Prostate gland (tissue), 2 donors: Measurements from ENCODE around the gene PAM16. TPM values are rescaled to one million over a fixed set of nuclear protein-coding genes. Genes with fewer than 3 reads are reported as not detected.

ENCODE experiments used
- DNase-seq: peaks from one replicate; pipeline ENCODE4 v3.0.0-alpha.2; 2019; ENCODE audit warnings: low spot score
- H3K27ac ChIP-seq, 2 donors: fragments of 200-600 bp; sonication (generic); 2 replicates each; pipeline ENCODE4 v1.5.1; 2017 to 2019
- H3K27me3 ChIP-seq: fragments of 200-600 bp; sonication (generic); replicated peaks from 2 replicates; pipeline ENCODE4 v1.5.1; 2019; ENCODE audit not compliant: insufficient read depth
- H3K36me3 ChIP-seq, 2 donors: fragments of 200-600 bp; sonication (generic); 1 replicate in 1 of 2; 2 replicates in 1 of 2; pipeline versions ENCODE4 v1.5.1 to v1.8.1; 2017 to 2019
- H3K4me1 ChIP-seq: fragments of 200-600 bp; sonication (generic); replicated peaks from 2 replicates; pipeline ENCODE4 v1.5.1; 2019
- H3K4me3 ChIP-seq, 2 donors: fragments of 200-600 bp; sonication (generic); 2 replicates each; pipeline ENCODE4 v1.5.1; 2017 to 2019
- H3K9me3 ChIP-seq: fragments of 200-600 bp; sonication (generic); 2 replicates; pipeline ENCODE4 v1.5.1; 2017
- POLR2A ChIP-seq: fragments of 450-650 bp; IDR thresholded peaks from one replicate; pipeline ENCODE4 v1.6.1; 2016; ENCODE audit warnings: antibody characterized with exemption, mild to moderate bottlenecking
- POLR2AphosphoS5 ChIP-seq: sonication (generic); formaldehyde crosslinking; IDR thresholded peaks from one replicate; pipeline ENCODE4 v1.6.1; 2017; ENCODE audit warnings: antibody characterized with exemption
- WGBS: methylation state at CpG from one replicate; pipeline ENCODE4 v1.1.5; 2018; 5-methylcytosine and 5-hydroxymethylcytosine counted together
- intact Hi-C: fragments of 100-400 bp; cut with DNase I; formaldehyde crosslinking; loops from one replicate; pipeline ENCODE4 v1.14.2; 2022
- total RNA-seq, 2 donors: library from RNA; depleted of rRNA; stranded (reverse); fragments of >200 nt; gene quantifications; one replicate each; pipeline ENCODE4 v1.1.0, GENCODE V29; 2016
- TF ChIP-seq, protein P1 (sequence below), 4 experiments: fragments of 200-600 bp in 2 of 4; fragments of 450-650 bp in 2 of 4; sonication (generic) in 2 of 4; IDR thresholded peaks; 1 replicate in 3 of 4; 2 replicates in 1 of 4; pipeline ENCODE4 v1.5.1; 2016 to 2019; ENCODE audit warnings: antibody characterized with exemption in 4 of 4, mild to moderate bottlenecking in 2 of 4, moderate library complexity in 2 of 4

Gene PAM16
- total RNA-seq, 2 donors from 2014 or later = 28.6 to 100 TPM

DNA sequence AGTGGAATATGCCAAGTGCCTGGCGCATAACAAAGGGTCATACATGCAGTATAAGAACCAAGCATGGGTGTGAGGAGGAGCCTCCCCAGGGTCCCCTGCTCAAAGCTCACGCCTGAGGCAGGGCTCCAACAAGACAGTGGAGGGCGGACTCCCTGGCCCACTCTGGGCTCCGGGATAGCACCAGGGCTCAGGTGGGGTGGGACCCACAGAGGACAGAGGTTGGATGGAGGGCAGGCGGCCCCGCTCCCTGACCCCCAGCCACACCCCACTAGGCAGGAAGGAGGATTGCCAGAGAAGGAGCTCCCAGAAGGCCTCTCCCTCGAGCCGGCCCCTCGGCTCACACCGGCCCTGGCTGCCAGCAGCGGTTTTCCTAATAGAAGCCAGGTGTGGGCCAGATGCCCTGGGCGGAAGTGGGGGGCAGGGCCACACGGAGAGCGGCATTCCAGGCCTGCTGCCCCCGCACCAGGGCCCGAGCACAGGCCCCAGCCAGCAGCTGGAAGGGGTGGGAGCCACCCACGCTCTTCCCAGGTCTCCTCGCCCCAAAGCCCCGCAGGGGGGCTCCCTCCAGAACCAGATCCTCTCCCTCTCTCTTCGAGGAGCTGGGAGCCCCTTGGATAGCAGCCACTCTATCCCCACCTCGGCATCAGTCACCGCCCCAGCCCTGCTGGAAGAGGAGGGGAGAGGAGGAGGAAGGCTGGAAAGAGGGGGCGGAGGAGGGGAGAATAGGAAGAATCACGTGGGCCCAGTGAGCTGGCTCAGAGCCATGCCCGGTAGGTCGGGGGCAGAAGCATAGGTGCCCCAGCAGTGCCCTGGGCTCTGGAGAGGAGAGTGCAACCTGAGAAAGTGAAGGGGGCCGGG is 41.5 kb upstream of the PAM16 start:
- 29% methylated on average over 23 of the region's 27 CpGs for WGBS
- H3K4me1 ChIP-seq = no peaks in the 10 kb centered on the region
- no peak for DNase-seq

DNA sequence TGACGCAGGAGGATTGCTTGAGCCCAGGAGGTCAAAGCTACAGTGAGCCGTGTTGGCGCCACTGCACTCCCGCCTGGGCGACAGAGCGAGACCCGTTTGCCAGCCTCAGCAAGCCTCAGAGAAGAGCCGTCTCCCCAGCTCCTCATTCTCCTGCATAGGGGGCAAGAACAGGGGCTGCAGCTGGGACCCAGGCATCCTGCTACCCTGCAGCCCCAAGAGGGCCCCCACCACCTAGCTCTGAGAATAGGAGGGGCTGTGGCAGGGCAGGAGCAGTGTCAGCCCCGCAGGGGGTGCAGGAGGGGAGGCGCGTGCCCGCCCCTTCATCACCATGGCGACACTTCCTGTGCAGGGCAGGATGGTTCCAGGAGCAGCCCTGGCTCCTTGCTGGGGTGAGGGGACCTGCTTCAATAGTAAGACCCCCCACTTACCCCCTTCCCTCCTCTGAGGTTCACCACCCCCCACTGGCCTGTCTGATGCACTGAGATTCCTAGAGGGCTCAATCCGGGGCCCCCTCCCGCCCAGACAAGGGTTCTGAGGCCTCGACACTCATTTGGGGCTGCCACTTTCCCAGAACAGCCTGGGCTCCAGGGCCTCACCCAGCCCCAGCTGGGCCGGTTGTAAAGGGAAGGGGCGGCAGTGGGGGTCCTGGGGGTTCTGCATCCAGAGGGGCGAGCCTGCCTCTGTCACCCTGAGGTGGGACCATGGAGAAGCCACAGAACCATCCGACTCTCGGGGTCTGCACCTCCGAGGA is 40.7 kb upstream of the PAM16 start:
- intact Hi-C loops = no loop called here
- WGBS = 81% methylated on average over 22 of the region's 22 CpGs
- Histone ChIP-seq H3K36me3 (no peaks in the 10 kb centered on the region), H3K9me3 (no peaks in the 10 kb centered on the region), H3K27me3 (no peaks in the 10 kb centered on the region), H3K4me3 (no peak overlapping the region), H3K4me1 (no peaks in the 10 kb centered on the region), H3K27ac (peak overlapping the region in 1 of 2 donors; percentile 50)
- no peak for TF ChIP-seq POLR2A
- TF ChIP-seq, protein P1, sequence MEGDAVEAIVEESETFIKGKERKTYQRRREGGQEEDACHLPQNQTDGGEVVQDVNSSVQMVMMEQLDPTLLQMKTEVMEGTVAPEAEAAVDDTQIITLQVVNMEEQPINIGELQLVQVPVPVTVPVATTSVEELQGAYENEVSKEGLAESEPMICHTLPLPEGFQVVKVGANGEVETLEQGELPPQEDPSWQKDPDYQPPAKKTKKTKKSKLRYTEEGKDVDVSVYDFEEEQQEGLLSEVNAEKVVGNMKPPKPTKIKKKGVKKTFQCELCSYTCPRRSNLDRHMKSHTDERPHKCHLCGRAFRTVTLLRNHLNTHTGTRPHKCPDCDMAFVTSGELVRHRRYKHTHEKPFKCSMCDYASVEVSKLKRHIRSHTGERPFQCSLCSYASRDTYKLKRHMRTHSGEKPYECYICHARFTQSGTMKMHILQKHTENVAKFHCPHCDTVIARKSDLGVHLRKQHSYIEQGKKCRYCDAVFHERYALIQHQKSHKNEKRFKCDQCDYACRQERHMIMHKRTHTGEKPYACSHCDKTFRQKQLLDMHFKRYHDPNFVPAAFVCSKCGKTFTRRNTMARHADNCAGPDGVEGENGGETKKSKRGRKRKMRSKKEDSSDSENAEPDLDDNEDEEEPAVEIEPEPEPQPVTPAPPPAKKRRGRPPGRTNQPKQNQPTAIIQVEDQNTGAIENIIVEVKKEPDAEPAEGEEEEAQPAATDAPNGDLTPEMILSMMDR (IDR thresholded peaks at IDR 0.05) = no peak
- TF ChIP-seq POLR2AphosphoS5 = no peak
- no peak for DNase-seq

More for the DNA sequence above, 41.5 kb upstream of the PAM16 start:
- Histone ChIP-seq H3K27me3 (no peaks in the 10 kb centered on the region), H3K4me3 (no peak overlapping the region), H3K36me3 (no peaks in the 10 kb centered on the region), H3K9me3 (no peaks in the 10 kb centered on the region), H3K27ac (peak overlapping the region; percentile 50 to 67)
- TF ChIP-seq, protein P1 (IDR thresholded peaks at IDR 0.05) = peak in 1 of 4 experiments; percentile 19
- TF ChIP-seq POLR2A = no peak
- TF ChIP-seq POLR2AphosphoS5 = peak; percentile 33
- intact Hi-C loops = no loop called here

DNA sequence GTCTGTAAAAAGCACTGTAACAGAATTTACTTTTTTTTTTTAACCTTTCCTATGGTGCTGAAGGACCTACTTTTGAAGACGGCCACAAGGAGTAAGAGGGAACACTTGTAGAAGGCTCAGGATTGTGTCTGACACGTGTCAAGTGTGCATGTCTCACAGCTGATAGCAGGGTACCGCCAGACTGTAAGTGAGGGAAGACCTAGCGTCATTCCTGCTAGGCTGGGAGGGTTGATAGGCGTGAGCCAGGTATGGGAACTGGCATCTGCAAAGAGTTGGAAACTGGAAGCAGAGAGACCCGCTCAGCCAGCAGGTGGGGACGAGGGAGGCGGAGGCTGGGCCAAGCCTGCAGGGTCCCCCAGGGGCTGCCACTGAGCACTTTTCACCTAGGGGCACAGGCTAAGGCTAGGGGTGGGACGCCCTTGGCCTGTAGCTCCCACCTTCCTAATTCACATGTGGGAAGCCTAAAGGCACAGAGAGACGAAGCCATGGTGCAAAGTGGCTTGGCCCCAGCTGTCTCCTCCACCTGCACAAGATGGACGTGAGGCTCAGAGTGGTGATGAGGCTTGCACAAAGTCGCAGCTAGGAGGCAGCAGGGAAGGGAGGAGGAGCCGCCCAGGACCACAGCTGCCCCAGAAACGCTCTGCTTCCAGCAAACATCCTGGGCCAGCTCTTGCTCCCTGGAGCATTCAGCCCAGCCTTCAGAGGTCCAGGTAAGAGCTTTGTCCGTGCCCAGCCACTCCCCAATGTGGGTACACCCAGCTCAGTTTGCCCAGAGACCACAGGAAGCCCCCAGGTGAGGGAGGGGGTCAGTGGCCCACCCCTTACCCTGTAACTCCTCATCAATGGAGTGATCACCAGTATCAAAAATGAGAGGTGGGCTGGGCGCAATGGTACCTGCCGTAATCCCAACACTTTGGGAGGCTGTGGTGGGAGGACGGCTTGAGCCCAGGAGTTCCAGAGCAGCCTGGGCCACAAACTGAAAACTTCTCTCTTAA is 39.4 kb upstream of the PAM16 start:
- 79% methylated on average over 18 of the region's 18 CpGs for WGBS
- Histone ChIP-seq H3K27me3 (no peaks in the 10 kb centered on the region), H3K36me3 (no peaks in the 10 kb centered on the region), H3K9me3 (no peaks in the 10 kb centered on the region), H3K27ac (no peak overlapping the region), H3K4me3 (no peak overlapping the region), H3K4me1 (no peaks in the 10 kb centered on the region)
- no peak for DNase-seq
- intact Hi-C loops = no loop called here
- TF ChIP-seq POLR2A (no peak), POLR2AphosphoS5 (no peak)
- TF ChIP-seq, protein P1 (IDR thresholded peaks at IDR 0.05) = no peak

DNA sequence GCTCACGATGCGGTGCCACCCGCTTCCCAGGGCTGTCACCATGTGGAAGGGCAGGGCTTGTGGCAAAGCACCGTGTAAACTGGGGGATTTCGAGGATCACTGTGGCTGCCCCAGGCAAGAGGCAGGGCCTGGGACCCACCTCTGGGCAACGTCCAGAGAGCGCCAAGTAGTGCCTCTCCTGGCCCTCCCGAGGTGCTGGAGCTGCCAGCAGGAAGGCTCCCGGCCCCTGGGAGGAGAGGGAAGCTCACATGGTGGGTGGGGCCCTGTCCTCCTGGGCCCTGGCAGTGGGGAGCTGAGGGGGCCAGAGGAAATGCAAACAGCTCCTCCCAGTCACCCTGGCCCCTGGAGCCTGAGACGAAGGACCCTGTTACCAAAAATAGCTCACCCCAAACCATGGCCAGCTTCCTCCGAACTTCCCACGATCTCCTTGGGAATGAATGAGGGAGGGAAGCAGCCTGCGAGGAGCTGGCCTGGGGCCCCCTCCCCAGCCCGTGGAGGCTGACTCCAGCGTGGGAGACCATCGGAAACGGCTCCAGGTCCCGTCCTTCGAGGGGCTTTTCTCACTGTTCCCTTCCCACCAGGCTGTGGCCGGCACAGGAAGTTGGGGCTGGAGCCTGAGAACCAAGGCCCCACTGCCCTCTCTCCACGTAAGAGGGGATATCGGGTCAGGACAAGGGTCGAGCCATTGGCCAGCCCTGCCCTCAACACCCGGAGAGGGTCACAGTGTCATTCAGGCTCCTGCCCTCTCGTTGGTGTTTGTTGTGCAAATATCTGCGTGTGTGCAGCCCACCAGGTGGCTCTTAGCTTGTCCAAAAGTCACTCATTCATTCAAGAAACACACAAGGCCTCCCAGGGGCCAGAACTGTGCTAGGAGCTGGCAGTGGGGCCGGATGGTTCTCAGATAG is 38.2 kb upstream of the PAM16 start:
- H3K9me3 ChIP-seq = no peaks in the 10 kb centered on the region
- no peak for DNase-seq
- H3K27ac ChIP-seq = no peak overlapping the region
- WGBS = 73% methylated on average over 27 of the region's 27 CpGs
- intact Hi-C loops = no loop called here
- no peaks in the 10 kb centered on the region for H3K36me3 ChIP-seq
- H3K4me1 ChIP-seq = no peaks in the 10 kb centered on the region
- H3K27me3 ChIP-seq = no peaks in the 10 kb centered on the region
- H3K4me3 ChIP-seq = no peak overlapping the region
- TF ChIP-seq, protein P1 (IDR thresholded peaks at IDR 0.05) = no peak
- no peak for TF ChIP-seq POLR2A
- TF ChIP-seq POLR2AphosphoS5 = no peak
